ENCODE results near the gene ZNF189.

The ZNF189 gene

GRCh38 chr9:101365181-101365580, 33.5 kb upstream of the ZNF189 start:
- Histone ChIP-seq H3K36me3 (ENCODE audit: control insufficient read depth, insufficient read depth, low read length, severe bottlenecking) (no peaks in the 10 kb centered on the region), H3K4me1 (ENCODE audit: control insufficient read depth, insufficient read depth, low read length) (no peaks in the 10 kb centered on the region), H3K4me3 (ENCODE audit: low read length) (no peak overlapping the region), H3K9ac (ENCODE audit: low read length) (no peak overlapping the region), H3K9me3 (ENCODE audit: control insufficient read depth, low read length) (no peaks in the 10 kb centered on the region), H3K27me3 (replicated peaks; ENCODE audit: control insufficient read depth, insufficient read depth, low read length) (no peaks in the 10 kb centered on the region)
- DNase-seq (ENCODE audit: low read depth), result no peak

GRCh38 chr9:101366038-101366756, 32.5 kb upstream of the ZNF189 start:
- Histone ChIP-seq H3K9ac (ENCODE audit: low read length) (no peak overlapping the region), H3K4me3 (ENCODE audit: low read length) (no peak overlapping the region), H3K36me3 (ENCODE audit: control insufficient read depth, insufficient read depth, low read length, severe bottlenecking) (no peaks in the 10 kb centered on the region), H3K4me1 (ENCODE audit: control insufficient read depth, insufficient read depth, low read length) (no peaks in the 10 kb centered on the region), H3K9me3 (ENCODE audit: control insufficient read depth, low read length) (no peaks in the 10 kb centered on the region), H3K27me3 (replicated peaks; ENCODE audit: control insufficient read depth, insufficient read depth, low read length) (no peaks in the 10 kb centered on the region)
- no peak for DNase-seq (ENCODE audit: low read depth)

DNA sequence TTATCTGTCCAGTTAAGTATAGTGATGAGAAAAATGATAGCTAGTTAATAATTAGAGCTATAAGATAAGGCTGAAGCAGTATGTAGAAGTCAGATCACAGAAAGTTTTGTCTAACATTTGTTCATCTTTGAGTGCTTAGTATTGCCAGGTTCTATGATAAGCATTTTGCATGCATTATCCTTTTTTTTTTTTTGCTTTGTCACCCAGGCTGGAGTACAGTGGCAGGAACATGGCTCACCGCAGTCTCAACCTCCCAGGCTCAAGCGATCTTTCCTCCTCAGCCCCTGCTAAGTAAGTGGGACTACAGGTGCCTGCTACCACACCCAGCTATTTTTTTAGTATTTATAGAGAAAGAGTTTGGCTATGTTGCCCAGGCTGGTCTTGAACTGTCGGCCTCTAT, 31.3 kb upstream of the ZNF189 start:
- DNase-seq (ENCODE audit: low read depth), result no peak
- Histone ChIP-seq H3K9me3 (ENCODE audit: control insufficient read depth, low read length) (no peaks in the 10 kb centered on the region), H3K9ac (ENCODE audit: low read length) (no peak overlapping the region), H3K27me3 (replicated peaks; ENCODE audit: control insufficient read depth, insufficient read depth, low read length) (no peaks in the 10 kb centered on the region), H3K4me3 (ENCODE audit: low read length) (no peak overlapping the region), H3K4me1 (ENCODE audit: control insufficient read depth, insufficient read depth, low read length) (no peaks in the 10 kb centered on the region), H3K36me3 (ENCODE audit: control insufficient read depth, insufficient read depth, low read length, severe bottlenecking) (no peaks in the 10 kb centered on the region)

DNA sequence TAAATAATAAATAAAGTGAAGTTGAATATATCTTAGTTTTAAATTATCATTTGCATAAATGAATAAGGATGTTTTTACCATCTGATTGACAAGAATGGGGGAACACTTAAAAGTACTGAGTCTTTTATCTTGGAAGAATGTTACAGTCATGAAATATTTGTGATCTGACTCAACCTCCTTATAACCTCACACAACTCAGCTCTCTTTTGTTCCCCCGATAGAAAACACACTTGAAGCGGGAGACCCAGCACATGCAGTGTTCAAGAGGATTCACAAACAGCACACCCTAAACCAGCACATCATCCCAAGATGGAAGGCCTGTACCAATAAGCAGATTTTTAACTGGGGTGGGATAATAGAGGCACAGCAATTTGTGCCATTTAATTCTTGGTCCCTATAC, 29.4 kb upstream of the ZNF189 start:
- DNase-seq (ENCODE audit: low read depth), result no peak
- Histone ChIP-seq H3K36me3 (ENCODE audit: control insufficient read depth, insufficient read depth, low read length, severe bottlenecking) (no peaks in the 10 kb centered on the region), H3K27me3 (replicated peaks; ENCODE audit: control insufficient read depth, insufficient read depth, low read length) (no peaks in the 10 kb centered on the region), H3K4me3 (ENCODE audit: low read length) (no peak overlapping the region), H3K4me1 (ENCODE audit: control insufficient read depth, insufficient read depth, low read length) (no peaks in the 10 kb centered on the region), H3K9me3 (ENCODE audit: control insufficient read depth, low read length) (no peaks in the 10 kb centered on the region), H3K9ac (ENCODE audit: low read length) (no peak overlapping the region)

GRCh38 chr9:101369884-101370531, 28.6 kb upstream of the ZNF189 start:
- Histone ChIP-seq H3K4me1 (ENCODE audit: control insufficient read depth, insufficient read depth, low read length) (no peaks in the 10 kb centered on the region), H3K9me3 (ENCODE audit: control insufficient read depth, low read length) (no peaks in the 10 kb centered on the region), H3K27me3 (replicated peaks; ENCODE audit: control insufficient read depth, insufficient read depth, low read length) (no peaks in the 10 kb centered on the region), H3K9ac (ENCODE audit: low read length) (no peak overlapping the region), H3K36me3 (ENCODE audit: control insufficient read depth, insufficient read depth, low read length, severe bottlenecking) (no peaks in the 10 kb centered on the region), H3K4me3 (ENCODE audit: low read length) (no peak overlapping the region)
- no peak for DNase-seq (ENCODE audit: low read depth)

GRCh38 chr9:101371813-101372212, 26.8 kb upstream of the ZNF189 start:
- Histone ChIP-seq H3K9ac (ENCODE audit: low read length) (no peak overlapping the region), H3K9me3 (ENCODE audit: control insufficient read depth, low read length) (no peaks in the 10 kb centered on the region), H3K36me3 (ENCODE audit: control insufficient read depth, insufficient read depth, low read length, severe bottlenecking) (no peaks in the 10 kb centered on the region), H3K4me3 (ENCODE audit: low read length) (no peak overlapping the region), H3K27me3 (replicated peaks; ENCODE audit: control insufficient read depth, insufficient read depth, low read length) (no peaks in the 10 kb centered on the region), H3K4me1 (ENCODE audit: control insufficient read depth, insufficient read depth, low read length) (peaks cover 4% of the 10 kb centered on the region)
- DNase-seq (ENCODE audit: low read depth), result no peak

- Histone ChIP-seq H3K9ac (ENCODE audit: low read length) (no peak overlapping the region), H3K9me3 (ENCODE audit: control insufficient read depth, low read length) (no peaks in the 10 kb centered on the region), H3K27me3 (replicated peaks; ENCODE audit: control insufficient read depth, insufficient read depth, low read length) (no peaks in the 10 kb centered on the region), H3K4me3 (ENCODE audit: low read length) (no peak overlapping the region), H3K36me3 (ENCODE audit: control insufficient read depth, insufficient read depth, low read length, severe bottlenecking) (no peaks in the 10 kb centered on the region), H3K4me1 (ENCODE audit: control insufficient read depth, insufficient read depth, low read length) (peaks cover 4% of the 10 kb centered on the region)
- DNase-seq (ENCODE audit: low read depth), result no peak
Measured at GRCh38 chr9:101372327-101373118, 26.1 kb upstream of the ZNF189 start.

- no peaks in the 10 kb centered on the region for H3K9me3 ChIP-seq (ENCODE audit: control insufficient read depth, low read length)
Measured at GRCh38 chr9:101375546-101375945, 23.1 kb upstream of the ZNF189 start.

GRCh38 chr9:101376111-101376848, 22.4 kb upstream of the ZNF189 start:
- Histone ChIP-seq H3K27me3 (replicated peaks; ENCODE audit: control insufficient read depth, insufficient read depth, low read length) (no peaks in the 10 kb centered on the region), H3K4me3 (ENCODE audit: low read length) (no peak overlapping the region), H3K4me1 (ENCODE audit: control insufficient read depth, insufficient read depth, low read length) (peaks cover 4% of the 10 kb centered on the region), H3K9ac (ENCODE audit: low read length) (no peak overlapping the region), H3K9me3 (ENCODE audit: control insufficient read depth, low read length) (no peaks in the 10 kb centered on the region), H3K36me3 (ENCODE audit: control insufficient read depth, insufficient read depth, low read length, severe bottlenecking) (no peaks in the 10 kb centered on the region)
- no peak for DNase-seq (ENCODE audit: low read depth)

More at GRCh38 chr9:101375546-101375945, 23.1 kb upstream of the ZNF189 start:
- no peak overlapping the region for H3K4me3 ChIP-seq (ENCODE audit: low read length)
- no peak overlapping the region for H3K9ac ChIP-seq (ENCODE audit: low read length)
- no peak for DNase-seq (ENCODE audit: low read depth)
- no peaks in the 10 kb centered on the region for H3K27me3 ChIP-seq (replicated peaks; ENCODE audit: control insufficient read depth, insufficient read depth, low read length)
- H3K4me1 ChIP-seq (ENCODE audit: control insufficient read depth, insufficient read depth, low read length), result peaks cover 4% of the 10 kb centered on the region
- H3K36me3 ChIP-seq (ENCODE audit: control insufficient read depth, insufficient read depth, low read length, severe bottlenecking), result no peaks in the 10 kb centered on the region

DNA sequence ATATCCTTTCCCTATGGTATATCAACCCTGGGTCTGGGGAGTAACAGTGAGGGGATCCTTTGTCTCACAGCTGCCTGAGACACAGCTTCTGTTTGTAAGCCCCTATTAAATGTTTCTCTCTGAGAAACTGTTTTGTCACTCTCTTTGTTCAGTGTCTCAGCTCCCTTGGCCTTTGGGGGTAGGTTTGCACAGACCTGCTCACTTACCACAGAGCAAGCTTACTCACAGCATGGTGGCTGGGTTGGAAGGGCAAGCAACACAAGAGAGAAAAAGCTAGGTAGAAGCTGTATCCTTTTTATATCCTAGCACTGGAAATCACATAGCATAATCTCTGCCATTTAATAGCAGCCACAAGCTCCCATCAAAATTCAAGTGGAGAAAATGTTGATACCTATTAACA, 18.4 kb upstream of the ZNF189 start:
- Histone ChIP-seq H3K9me3 (ENCODE audit: control insufficient read depth, low read length) (peaks cover 3% of the 10 kb centered on the region), H3K4me1 (ENCODE audit: control insufficient read depth, insufficient read depth, low read length) (peaks cover 4% of the 10 kb centered on the region), H3K36me3 (ENCODE audit: control insufficient read depth, insufficient read depth, low read length, severe bottlenecking) (no peaks in the 10 kb centered on the region), H3K27me3 (replicated peaks; ENCODE audit: control insufficient read depth, insufficient read depth, low read length) (no peaks in the 10 kb centered on the region), H3K9ac (ENCODE audit: low read length) (no peak overlapping the region), H3K4me3 (ENCODE audit: low read length) (no peak overlapping the region)
- DNase-seq (ENCODE audit: low read depth), result no peak

GRCh38 chr9:101381118-101381517, 17.5 kb upstream of the ZNF189 start:
- Histone ChIP-seq H3K9me3 (ENCODE audit: control insufficient read depth, low read length) (peaks cover 5% of the 10 kb centered on the region), H3K27me3 (replicated peaks; ENCODE audit: control insufficient read depth, insufficient read depth, low read length) (no peaks in the 10 kb centered on the region), H3K4me3 (ENCODE audit: low read length) (no peak overlapping the region), H3K9ac (ENCODE audit: low read length) (no peak overlapping the region), H3K4me1 (ENCODE audit: control insufficient read depth, insufficient read depth, low read length) (peaks cover 4% of the 10 kb centered on the region), H3K36me3 (ENCODE audit: control insufficient read depth, insufficient read depth, low read length, severe bottlenecking) (no peaks in the 10 kb centered on the region)
- DNase-seq (ENCODE audit: low read depth), result no peak
